Measurements from ENCODE around the gene GSN. TPM values are rescaled to one million over a fixed set of nuclear protein-coding genes. Genes with fewer than 3 reads are reported as not detected.
A peak's percentile ranks its signal among the peaks of the same experiment; 100 is the strongest.

Gene GSN
- total RNA-seq, 4 donors from 2014 or later = 487 to 785 (median 662) TPM

DNA sequence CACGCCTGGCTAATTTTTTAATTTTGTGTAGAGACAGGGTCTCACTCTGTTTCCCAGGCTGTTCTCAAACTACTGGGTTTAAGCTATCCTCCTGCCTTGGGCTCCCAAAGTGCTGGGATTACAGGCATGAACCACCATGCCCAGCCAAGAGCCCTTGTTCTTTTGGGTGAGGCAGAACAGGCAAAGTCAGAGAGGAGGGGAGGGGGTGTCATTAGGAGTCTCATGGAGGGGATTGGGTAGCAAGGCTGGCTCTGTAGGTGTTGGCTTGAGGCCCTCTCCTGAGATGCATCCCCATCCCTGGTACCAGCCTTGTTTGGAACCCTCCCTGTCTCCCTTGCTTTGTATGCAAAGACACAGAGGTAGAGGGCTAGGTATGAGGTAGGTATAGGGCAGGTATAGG lies 24.1 kb downstream of the GSN start:
- in situ Hi-C loops (cut with MboI; ENCODE audit: low sequenced_read_pairs in 4 of 4) (no loop called here), intact Hi-C loops (cut with DNase I; ENCODE audit: low total_unique reads) (no loop called here)
- peak overlapping the region; percentile 89 to 95 (median 91) for H3K27ac ChIP-seq
- peaks cover 60 to 82% of the 10 kb centered on the region in 2 donors for H3K4me1 ChIP-seq
- DNase-seq (no peak), ATAC-seq (no peak)
- no peaks in the 10 kb centered on the region for H3K27me3 ChIP-seq
- TF ChIP-seq POLR2A (IDR thresholded peaks at IDR 0.05) = no peak
- TF ChIP-seq, protein P1, sequence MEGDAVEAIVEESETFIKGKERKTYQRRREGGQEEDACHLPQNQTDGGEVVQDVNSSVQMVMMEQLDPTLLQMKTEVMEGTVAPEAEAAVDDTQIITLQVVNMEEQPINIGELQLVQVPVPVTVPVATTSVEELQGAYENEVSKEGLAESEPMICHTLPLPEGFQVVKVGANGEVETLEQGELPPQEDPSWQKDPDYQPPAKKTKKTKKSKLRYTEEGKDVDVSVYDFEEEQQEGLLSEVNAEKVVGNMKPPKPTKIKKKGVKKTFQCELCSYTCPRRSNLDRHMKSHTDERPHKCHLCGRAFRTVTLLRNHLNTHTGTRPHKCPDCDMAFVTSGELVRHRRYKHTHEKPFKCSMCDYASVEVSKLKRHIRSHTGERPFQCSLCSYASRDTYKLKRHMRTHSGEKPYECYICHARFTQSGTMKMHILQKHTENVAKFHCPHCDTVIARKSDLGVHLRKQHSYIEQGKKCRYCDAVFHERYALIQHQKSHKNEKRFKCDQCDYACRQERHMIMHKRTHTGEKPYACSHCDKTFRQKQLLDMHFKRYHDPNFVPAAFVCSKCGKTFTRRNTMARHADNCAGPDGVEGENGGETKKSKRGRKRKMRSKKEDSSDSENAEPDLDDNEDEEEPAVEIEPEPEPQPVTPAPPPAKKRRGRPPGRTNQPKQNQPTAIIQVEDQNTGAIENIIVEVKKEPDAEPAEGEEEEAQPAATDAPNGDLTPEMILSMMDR (IDR thresholded peaks at IDR 0.05 in 4 of 5, conservative IDR thresholded peaks at IDR 0.05 in 1 of 5) = no peak
- H3K36me3 ChIP-seq = no peaks in the 10 kb centered on the region
- H3K4me3 ChIP-seq = no peak overlapping the region
- no peaks in the 10 kb centered on the region for H3K9me3 ChIP-seq

DNA sequence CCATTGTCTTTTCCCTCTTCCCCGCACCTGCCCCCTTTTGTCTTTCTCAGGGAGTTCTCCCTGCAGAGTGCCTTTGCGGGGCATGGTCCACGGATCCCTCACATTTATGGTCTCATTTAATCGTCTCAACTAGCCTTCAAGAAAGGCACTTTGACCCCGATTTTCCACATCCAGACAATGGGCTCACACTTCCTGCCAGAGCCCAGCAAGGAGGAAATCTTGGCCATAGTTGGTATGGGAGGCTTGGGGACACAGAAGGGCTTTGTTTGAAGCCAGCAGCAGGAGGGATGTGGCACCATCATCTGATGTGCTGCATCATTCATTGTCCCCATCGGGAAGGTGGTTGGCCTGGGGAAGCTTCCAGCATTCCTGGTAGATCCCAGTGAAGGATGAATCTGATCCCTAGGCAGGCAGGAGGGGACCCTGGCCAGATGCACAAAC lies 24.9 kb downstream of the GSN start:
- intact Hi-C loops (cut with DNase I; ENCODE audit: low total_unique reads) (no loop called here), in situ Hi-C loops (cut with MboI; ENCODE audit: low sequenced_read_pairs in 4 of 4) (no loop called here)
- ATAC-seq (no peak), DNase-seq (no peak)
- Histone ChIP-seq H3K9me3 (no peaks in the 10 kb centered on the region), H3K36me3 (no peaks in the 10 kb centered on the region), H3K4me3 (no peak overlapping the region), H3K4me1 (peaks cover 60 to 82% of the 10 kb centered on the region in 2 donors), H3K27ac (peak overlapping the region; percentile 89 to 95 (median 91)), H3K27me3 (no peaks in the 10 kb centered on the region)
- TF ChIP-seq, protein P1 (IDR thresholded peaks at IDR 0.05 in 4 of 5, conservative IDR thresholded peaks at IDR 0.05 in 1 of 5) = no peak
- TF ChIP-seq POLR2A (IDR thresholded peaks at IDR 0.05) = no peak

- TF ChIP-seq, protein P1 (IDR thresholded peaks at IDR 0.05 in 4 of 5, conservative IDR thresholded peaks at IDR 0.05 in 1 of 5) = no peak
- TF ChIP-seq POLR2A (IDR thresholded peaks at IDR 0.05) = no peak
- peaks cover 58 to 76% of the 10 kb centered on the region in 2 donors for H3K4me1 ChIP-seq
- ATAC-seq (peak in 1 of 2 donors; percentile 9), DNase-seq (peak in 1 of 2 donors; percentile 68)
- H3K4me3 ChIP-seq = peak overlapping the region in 3 of 4 donors; percentile 7 to 30 (median 29)
- in situ Hi-C loops (cut with MboI; ENCODE audit: low sequenced_read_pairs in 4 of 4) (no loop called here), intact Hi-C loops (cut with DNase I; ENCODE audit: low total_unique reads) (no loop called here)
- H3K36me3 ChIP-seq = no peaks in the 10 kb centered on the region
- no peaks in the 10 kb centered on the region for H3K27me3 ChIP-seq
- H3K27ac ChIP-seq = peak overlapping the region; percentile 89 to 95 (median 91)
- H3K9me3 ChIP-seq = no peaks in the 10 kb centered on the region
These were observed 26.3 kb downstream of the GSN start for GRCh38 chr9:121294151-121294743.

DNA sequence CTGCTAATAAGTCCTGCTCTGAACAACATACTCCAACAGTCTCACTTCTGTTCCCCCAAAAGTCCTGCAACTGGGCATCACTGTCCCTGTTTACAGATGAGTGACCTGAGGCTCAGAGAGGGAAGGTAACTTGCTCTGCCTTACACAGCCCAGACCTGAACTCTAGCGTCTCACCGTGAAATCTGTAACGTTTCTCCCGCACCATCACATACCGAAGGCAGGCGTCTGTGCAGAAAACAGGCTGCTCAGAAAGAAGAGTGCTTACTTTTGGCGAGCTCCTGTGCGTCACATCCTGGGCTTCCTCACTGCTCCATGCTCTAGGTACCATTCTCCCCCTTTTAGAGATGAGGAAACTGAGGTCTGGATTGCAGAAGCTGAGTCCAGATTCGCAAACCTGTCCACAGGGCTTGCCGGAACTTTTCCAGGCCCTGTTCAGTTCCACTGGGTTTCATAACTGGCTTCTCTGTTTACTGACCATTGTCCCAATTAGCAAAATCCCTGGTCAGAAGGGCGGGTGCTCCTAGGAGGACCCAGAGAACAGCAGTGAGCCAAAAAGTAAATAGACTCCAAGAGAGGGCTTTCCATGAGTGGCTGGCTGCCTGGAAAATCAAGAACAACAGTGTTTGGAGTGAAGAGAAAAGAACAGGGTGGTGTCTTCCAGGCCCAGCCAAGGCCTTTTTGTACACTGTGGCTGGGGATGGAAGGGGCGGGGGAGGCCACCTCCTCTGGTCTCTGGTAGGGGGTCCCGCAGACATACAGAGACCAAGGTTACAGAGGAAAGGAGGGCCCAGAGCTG lies 27.1 kb downstream of the GSN start:
- TF ChIP-seq, protein P1 (IDR thresholded peaks at IDR 0.05 in 4 of 5, conservative IDR thresholded peaks at IDR 0.05 in 1 of 5) = no peak
- peak in 1 of 2 donors; percentile 28 for TF ChIP-seq POLR2A (IDR thresholded peaks at IDR 0.05)
- no peaks in the 10 kb centered on the region for H3K27me3 ChIP-seq
- in situ Hi-C loops (cut with MboI; ENCODE audit: low sequenced_read_pairs in 4 of 4) = no loop called here
- peak overlapping the region; percentile 89 to 95 (median 91) for H3K27ac ChIP-seq
- peak; percentile 85 to 86 for DNase-seq
- peaks cover 54 to 68% of the 10 kb centered on the region in 2 donors for H3K4me1 ChIP-seq
- no peaks in the 10 kb centered on the region for H3K36me3 ChIP-seq
- intact Hi-C loops (cut with DNase I; ENCODE audit: low total_unique reads) = loop anchor here (5.0 kb wide), 1 partner anchor 83 kb away; no protein-coding TSS in a partner anchor
- peak; percentile 75 to 86 for ATAC-seq
- peak overlapping the region in 3 of 4 donors; percentile 7 to 30 (median 29) for H3K4me3 ChIP-seq
- no peaks in the 10 kb centered on the region for H3K9me3 ChIP-seq
